HG03097 (cell line): Measurements from ENCODE around the gene WASF3.

ENCODE experiments used
- ATAC-seq: cut with Tn5 transposase; IDR thresholded peaks from one replicate; pipeline ENCODE4 v1.9.1; 2021; ENCODE audit not compliant: unreplicated experiment, low FRiP score

Gene WASF3

GRCh38 chr13:26557393-26558073 lies at the start of gene WASF3:
WASF3 (plus strand) TSS chr13:26557683; CDS start chr13:26642271, 84,588 bp downstream.
- peak; percentile 97 for ATAC-seq

- ATAC-seq: no peak
Measured at GRCh38 chr13:26508885-26509284, 48.6 kb upstream of the WASF3 start.

- no peak for ATAC-seq
Measured at GRCh38 chr13:26509491-26509890, 48.0 kb upstream of the WASF3 start.

- ATAC-seq: no peak
Measured at GRCh38 chr13:26513931-26514330, 43.6 kb upstream of the WASF3 start.

DNA sequence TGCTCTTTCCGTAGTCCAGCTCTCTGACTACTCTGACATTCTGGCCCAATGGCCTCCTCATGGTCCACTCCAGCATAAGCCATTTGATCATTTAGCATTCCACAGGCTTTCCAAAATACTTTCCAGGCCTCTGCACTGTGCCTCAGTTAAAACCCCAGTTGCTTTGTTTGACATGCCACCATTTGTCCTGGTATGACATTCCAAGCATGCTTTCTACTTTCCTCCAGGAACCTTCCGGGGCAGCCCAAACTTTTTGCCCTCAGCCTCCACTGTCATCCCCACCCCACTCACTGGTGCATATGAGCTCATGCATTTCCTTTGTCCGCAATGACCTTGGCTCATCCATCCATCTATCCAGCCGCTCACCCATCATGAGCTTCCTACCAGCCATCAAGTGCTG lies 41.8 kb upstream of the WASF3 start:
- no peak for ATAC-seq

DNA sequence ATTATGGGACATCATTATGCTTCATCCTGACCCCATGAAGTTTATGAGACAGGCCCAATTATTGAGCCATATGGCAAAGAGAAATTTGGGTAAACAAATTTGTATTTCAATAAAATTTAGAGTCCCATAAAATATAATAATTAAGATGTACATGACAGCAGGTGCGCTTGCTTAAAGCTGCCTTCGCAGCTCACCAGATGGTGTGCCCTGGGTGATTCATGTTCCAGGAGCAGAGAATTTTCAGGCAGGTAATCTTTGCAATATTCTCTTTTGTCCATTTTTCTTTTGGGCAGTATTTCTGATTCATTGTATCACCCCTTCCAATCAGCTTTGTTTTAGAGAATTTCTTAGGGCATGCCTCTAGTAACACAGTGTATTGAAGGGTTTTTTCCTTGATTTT lies 39.5 kb upstream of the WASF3 start:
- ATAC-seq: no peak

DNA sequence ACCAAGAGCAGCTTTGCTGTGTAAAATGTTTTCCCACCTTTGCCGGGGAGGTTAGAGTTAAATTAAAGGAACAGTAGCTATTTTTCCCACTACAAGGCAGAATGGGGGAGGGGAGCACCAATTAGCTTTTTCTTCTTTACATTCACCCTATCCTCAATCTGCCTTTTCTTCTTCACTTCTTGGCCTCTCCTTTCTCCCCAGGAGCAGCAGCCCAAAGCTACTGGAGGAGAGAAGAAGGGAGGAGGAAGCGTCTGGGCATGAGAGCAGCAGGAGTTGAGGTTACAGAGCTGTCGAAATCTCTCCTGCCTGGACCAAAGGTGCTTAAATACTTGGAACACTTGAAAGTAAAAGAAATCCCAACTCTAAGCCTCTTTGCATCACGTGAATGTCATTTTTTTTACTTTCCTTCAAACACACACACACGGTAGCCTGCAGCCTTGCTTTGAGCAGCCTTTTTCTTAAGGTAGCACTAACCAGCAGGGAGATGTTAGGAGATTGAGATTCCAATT lies 39.0 kb upstream of the WASF3 start:
- ATAC-seq: no peak

DNA sequence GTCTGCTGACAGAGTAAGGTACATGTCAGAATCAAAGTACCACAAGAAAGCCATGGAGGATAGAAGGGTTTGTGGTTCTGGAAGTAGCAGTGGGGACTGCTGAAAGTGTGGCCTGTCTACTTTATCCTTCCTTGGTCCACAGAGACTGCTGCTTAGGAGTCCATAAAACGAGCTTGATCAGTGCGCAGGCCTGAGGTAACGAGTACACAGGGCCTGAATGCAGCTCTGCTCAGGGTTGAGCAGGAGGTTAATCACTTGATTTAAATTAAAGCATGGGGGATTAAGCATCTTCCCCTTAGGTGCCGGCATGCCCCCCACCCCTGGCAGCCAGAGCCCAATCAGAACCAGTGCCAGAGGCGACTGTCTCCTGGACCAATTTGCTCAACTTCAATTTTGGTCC lies 34.9 kb upstream of the WASF3 start:
- no peak for ATAC-seq

GRCh38 chr13:26523007-26523406 lies 34.5 kb upstream of the WASF3 start:
- ATAC-seq: no peak

DNA sequence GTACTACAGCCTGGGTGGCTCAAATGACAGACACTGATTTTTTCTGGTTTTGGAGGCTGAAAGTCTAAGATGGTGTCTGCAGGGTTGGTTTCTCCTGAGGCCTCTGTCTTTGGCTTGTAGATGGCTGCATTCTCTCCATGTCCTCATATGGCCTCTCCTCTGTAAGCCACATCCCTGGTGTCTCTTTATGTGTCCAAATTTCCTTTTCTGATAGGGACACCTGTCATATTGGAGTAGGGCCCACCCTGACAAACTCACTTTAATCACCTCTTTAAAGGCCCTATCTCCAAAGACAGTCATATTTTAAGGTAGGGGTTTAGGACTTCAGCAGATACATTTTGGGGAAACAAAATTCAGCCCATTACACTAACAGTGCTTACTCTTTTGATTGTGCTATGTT lies 32.0 kb upstream of the WASF3 start:
- ATAC-seq: no peak

DNA sequence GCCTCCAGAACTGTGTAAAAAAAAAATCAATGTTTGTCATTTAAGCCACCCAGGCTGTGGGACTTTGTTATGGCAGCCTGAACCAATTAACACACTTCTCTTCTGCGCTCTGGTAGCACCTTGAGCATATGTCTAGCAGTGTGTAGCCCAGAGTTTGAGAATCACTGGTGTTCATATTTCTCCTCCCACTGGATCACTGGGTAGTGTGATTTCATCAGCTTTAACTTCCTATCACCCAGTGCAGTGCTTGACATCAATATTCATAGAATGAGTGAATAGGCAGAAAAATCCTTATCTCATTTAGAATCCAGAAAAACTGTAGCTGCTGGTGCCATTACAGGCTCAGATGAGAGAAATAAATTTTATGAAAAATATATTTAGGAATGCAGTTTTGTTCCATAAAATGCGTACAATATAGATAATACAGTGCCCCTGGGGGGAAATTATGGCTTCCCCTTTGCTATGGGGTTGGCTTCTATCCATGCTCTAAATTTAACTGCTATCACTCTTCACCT lies 30.7 kb upstream of the WASF3 start:
- ATAC-seq: no peak

GRCh38 chr13:26528527-26528926 lies 29.0 kb upstream of the WASF3 start:
- no peak for ATAC-seq

DNA sequence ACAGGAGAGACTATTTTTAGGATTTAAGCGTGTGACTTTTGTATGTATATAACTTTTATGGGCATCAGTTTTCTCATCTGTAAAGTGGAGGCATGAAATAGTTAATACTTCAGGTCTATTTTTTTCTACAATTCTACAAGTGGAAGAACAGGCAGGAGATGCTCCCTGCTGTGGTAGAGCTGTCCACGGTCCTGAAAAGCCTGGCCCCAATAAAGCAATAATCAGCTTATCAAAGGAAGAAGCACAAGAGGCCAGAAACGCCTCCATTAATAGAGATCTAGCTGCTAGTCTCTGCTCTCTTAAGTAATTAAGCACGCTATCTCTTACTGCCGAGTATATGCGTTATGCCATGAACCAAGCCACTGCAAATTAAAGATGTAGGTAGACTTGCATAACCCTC lies 28.0 kb upstream of the WASF3 start:
- no peak for ATAC-seq

DNA sequence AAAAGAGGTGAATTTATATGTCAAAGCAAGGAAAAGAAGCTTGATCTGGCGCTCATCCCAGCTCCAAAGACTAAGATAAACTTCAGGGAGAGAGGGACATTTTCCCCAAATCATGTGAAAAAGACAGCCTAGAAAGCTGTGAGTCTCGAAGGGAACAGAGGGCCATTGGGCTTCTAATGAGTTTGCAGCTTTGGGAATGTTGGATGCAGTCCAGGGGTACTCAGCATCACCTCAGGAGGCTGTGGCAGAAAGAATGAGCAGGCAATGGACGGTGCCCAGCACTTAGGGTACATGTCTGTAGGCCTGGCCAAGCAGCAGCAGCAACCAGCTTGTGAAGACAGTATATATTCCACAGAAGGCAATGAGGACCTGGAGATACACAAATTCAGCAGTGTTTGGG lies 25.7 kb upstream of the WASF3 start:
- ATAC-seq: no peak

GRCh38 chr13:26534036-26534726 lies 23.3 kb upstream of the WASF3 start:
- ATAC-seq: no peak

- ATAC-seq: no peak
Measured at GRCh38 chr13:26538363-26539317, 18.8 kb upstream of the WASF3 start.

GRCh38 chr13:26539738-26540292 lies 17.7 kb upstream of the WASF3 start:
- ATAC-seq: no peak

DNA sequence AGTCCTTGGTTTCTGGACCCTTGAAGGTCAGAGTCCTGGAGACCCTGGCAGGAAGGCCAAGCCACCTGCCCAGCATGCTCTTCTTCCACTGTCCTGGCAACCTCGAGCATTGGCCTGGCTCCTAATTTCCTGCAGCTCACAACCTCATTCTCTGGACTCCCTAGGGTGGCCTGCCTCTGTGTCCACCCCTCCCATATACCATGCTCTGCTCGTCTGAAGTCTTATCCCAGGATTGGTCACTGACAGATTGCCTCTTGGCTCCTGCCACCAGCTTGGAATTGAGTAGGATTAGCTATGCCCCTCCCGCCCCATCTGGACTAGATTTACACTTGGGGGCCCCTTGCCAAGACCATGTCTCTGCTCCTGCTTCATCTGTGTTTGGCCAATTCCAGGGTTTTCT lies 17.1 kb upstream of the WASF3 start:
- ATAC-seq: no peak

GRCh38 chr13:26541041-26541440 lies 16.4 kb upstream of the WASF3 start:
- ATAC-seq: no peak
